HUES48 (cell line): ENCODE results near the gene CELF4.
A peak's percentile ranks its signal among the peaks of the same experiment; 100 is the strongest.

Experiments used
- H3K27ac ChIP-seq: one replicate; pipeline ENCODE4 v1.7.0; 2013; ENCODE audit warnings: low read depth, low read length, inconsistent platforms
- H3K27me3 ChIP-seq: 2 replicates; pipeline ENCODE4 v1.6.1; 2013; ENCODE audit warnings: mild to moderate bottlenecking, low read length; ENCODE audit not compliant: control insufficient read depth, insufficient read depth
- H3K36me3 ChIP-seq: 2 replicates; pipeline ENCODE4 v1.6.1; 2013; ENCODE audit warnings: low read length; ENCODE audit not compliant: control insufficient read depth, insufficient read depth
- H3K4me1 ChIP-seq: 2 replicates; pipeline ENCODE4 v1.6.1; 2013; ENCODE audit warnings: mild to moderate bottlenecking, low read length; ENCODE audit not compliant: control insufficient read depth, insufficient read depth
- H3K4me3 ChIP-seq: 2 replicates; pipeline ENCODE4 v1.5.1; 2013; ENCODE audit warnings: mild to moderate bottlenecking, low read depth, low read length
- H3K9ac ChIP-seq: 2 replicates; pipeline ENCODE4 v1.6.1; 2013; ENCODE audit warnings: mild to moderate bottlenecking, low read depth, low read length, moderate library complexity
- H3K9me3 ChIP-seq: 2 replicates; pipeline ENCODE4 v1.6.1; 2013; ENCODE audit warnings: low read length; ENCODE audit not compliant: control insufficient read depth, insufficient read depth

Gene CELF4

DNA sequence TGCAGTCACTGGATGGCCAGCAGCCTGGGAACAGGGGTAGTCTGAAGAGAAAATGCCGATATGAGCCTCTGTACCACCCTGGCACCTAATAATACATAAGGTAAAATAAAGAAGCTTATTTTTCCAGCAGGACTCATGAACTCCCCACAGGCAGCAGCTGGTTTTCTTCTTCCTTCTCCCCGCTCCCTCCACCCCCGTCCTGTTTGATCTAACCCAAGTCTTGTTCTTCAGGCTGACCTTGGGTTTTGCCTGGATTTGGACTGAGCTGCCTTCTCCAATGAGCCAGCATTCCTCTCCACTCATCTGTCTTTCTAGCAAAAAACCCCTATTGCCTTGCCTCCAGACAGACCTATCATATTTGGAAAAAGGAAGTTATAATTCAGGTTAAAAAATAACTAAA is 111.8 kb downstream of the CELF4 start:
- Histone ChIP-seq H3K9me3 (no peaks in the 10 kb centered on the region), H3K27ac (no peak overlapping the region), H3K36me3 (no peaks in the 10 kb centered on the region), H3K4me3 (no peak overlapping the region), H3K9ac (no peak overlapping the region), H3K27me3 (no peaks in the 10 kb centered on the region), H3K4me1 (peaks cover 12% of the 10 kb centered on the region)

GRCh38 chr18:37452682-37453385 is 112.8 kb downstream of the CELF4 start:
- H3K36me3 ChIP-seq, result no peaks in the 10 kb centered on the region
- H3K27me3 ChIP-seq, result no peaks in the 10 kb centered on the region
- no peaks in the 10 kb centered on the region for H3K9me3 ChIP-seq
- H3K27ac ChIP-seq, result no peak overlapping the region
- H3K4me1 ChIP-seq, result peaks cover 12% of the 10 kb centered on the region
- no peak overlapping the region for H3K9ac ChIP-seq
- H3K4me3 ChIP-seq, result no peak overlapping the region

GRCh38 chr18:37452015-37452414 is 113.6 kb downstream of the CELF4 start:
- H3K4me1 ChIP-seq, result peaks cover 12% of the 10 kb centered on the region
- H3K27ac ChIP-seq, result no peak overlapping the region
- no peaks in the 10 kb centered on the region for H3K36me3 ChIP-seq
- no peak overlapping the region for H3K9ac ChIP-seq
- H3K27me3 ChIP-seq, result no peaks in the 10 kb centered on the region
- no peaks in the 10 kb centered on the region for H3K9me3 ChIP-seq
- H3K4me3 ChIP-seq, result no peak overlapping the region

GRCh38 chr18:37451239-37451825 is 114.3 kb downstream of the CELF4 start:
- H3K9me3 ChIP-seq, result no peaks in the 10 kb centered on the region
- H3K27me3 ChIP-seq, result no peaks in the 10 kb centered on the region
- H3K4me3 ChIP-seq, result no peak overlapping the region
- peaks cover 12% of the 10 kb centered on the region for H3K4me1 ChIP-seq
- no peaks in the 10 kb centered on the region for H3K36me3 ChIP-seq
- H3K27ac ChIP-seq, result no peak overlapping the region
- no peak overlapping the region for H3K9ac ChIP-seq

- H3K4me1 ChIP-seq, result peaks cover 12% of the 10 kb centered on the region
- H3K4me3 ChIP-seq, result peak overlapping the region; percentile 42; the same call in 1 of the 2 replicates
Measured at GRCh38 chr18:37450434-37451132, 115.0 kb downstream of the CELF4 start.

DNA sequence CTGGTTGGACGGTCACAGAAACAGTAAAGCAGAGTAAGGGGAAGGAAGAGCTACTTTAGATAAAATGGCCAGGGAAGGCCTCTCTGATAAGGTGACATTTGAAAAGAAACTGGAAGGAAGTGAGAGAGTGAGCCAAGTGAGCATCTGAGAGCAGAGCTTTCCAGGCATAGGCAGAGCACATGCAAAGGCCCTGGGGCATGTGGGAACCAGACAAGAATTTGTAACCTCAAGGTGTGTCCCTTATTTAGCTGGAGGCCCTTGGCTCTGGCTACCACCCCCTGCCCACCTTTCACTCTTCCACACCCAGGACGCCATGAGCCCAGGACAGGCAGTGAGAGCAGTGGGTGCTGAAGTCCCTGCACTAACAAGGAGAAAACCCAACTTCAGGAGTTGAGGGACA is 116.0 kb downstream of the CELF4 start:
- no peaks in the 10 kb centered on the region for H3K9me3 ChIP-seq
- no peak overlapping the region for H3K9ac ChIP-seq
- no peak overlapping the region for H3K4me3 ChIP-seq
- no peak overlapping the region for H3K27ac ChIP-seq
- no peaks in the 10 kb centered on the region for H3K27me3 ChIP-seq
- H3K4me1 ChIP-seq, result peaks cover 16% of the 10 kb centered on the region
- no peaks in the 10 kb centered on the region for H3K36me3 ChIP-seq

More at GRCh38 chr18:37450434-37451132, 115.0 kb downstream of the CELF4 start:
- H3K9ac ChIP-seq, result no peak overlapping the region
- no peaks in the 10 kb centered on the region for H3K27me3 ChIP-seq
- H3K36me3 ChIP-seq, result no peaks in the 10 kb centered on the region
- H3K27ac ChIP-seq, result no peak overlapping the region
- H3K9me3 ChIP-seq, result no peaks in the 10 kb centered on the region

- no peaks in the 10 kb centered on the region for H3K9me3 ChIP-seq
- H3K27me3 ChIP-seq, result no peaks in the 10 kb centered on the region
- peaks cover 13% of the 10 kb centered on the region for H3K4me1 ChIP-seq
- no peak overlapping the region for H3K9ac ChIP-seq
- H3K27ac ChIP-seq, result no peak overlapping the region
- no peak overlapping the region for H3K4me3 ChIP-seq
- no peaks in the 10 kb centered on the region for H3K36me3 ChIP-seq
Measured at GRCh38 chr18:37448946-37449345, 116.7 kb downstream of the CELF4 start.

DNA sequence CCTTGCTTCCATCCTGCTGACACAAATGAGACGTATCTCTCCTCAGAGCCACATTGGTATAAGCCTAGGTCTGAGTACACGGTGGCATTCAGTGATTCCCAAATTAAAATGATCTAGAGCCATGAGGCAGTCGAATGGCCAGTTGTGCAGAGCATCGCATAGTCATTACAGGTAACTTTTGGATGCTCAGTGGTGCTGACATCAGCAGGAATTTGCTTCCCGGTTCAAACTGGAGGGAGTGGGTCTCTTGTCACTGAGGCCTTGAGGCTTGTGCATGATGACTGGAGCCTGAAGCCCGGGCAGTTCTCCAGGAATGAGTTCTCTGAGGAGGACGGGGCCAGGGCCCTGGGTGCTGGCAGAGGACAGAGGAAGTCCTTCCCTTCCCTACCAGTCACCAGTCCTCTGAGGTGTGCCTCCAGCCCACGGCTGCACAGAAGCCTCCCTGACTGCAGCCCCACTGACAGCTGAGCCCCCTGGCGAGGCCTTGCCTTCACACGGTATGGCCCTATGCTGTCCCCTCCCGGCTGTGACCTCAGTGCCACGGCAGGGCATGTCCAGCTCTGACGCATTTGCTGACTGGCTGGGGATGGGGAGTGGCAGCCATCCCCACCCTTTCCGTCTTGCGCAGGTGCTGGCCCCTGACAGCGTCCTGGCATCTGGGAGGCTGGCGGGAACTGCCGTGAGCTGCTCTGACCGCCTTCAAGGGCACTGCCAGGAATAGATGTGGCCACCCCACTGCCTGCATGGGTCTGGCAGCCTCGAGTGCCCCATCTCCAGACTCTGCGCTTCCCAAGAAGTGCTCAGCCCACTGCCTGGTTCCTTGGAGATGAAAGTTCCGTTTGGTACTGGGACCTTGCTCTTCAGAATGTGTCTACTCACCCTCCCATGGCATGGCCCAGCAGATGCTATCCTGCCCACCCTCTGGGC is 117.4 kb downstream of the CELF4 start:
- H3K9me3 ChIP-seq, result no peaks in the 10 kb centered on the region
- H3K36me3 ChIP-seq, result no peaks in the 10 kb centered on the region
- H3K4me1 ChIP-seq, result peaks cover 15% of the 10 kb centered on the region
- H3K27ac ChIP-seq, result no peak overlapping the region
- H3K4me3 ChIP-seq, result no peak overlapping the region
- H3K27me3 ChIP-seq, result no peaks in the 10 kb centered on the region
- H3K9ac ChIP-seq, result no peak overlapping the region

DNA sequence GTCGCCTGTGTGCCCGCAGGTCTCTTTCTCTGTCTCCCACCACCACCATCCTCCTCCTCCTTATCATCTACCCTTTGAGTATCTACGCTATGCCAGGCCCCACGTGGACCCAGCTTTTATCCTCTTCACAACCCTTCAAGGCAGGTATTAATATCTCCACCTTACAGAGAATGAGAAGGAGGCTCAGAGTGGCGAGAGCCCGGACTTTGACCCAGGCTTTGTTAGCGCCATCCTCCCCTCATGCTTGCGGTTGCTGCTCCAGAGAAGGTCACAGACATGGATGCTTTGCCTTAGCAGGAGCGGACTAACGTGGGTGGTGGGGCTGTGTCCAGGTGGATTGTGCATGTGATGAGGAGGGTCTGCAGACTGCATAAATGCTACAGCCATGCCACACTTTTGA is 119.8 kb downstream of the CELF4 start:
- Histone ChIP-seq H3K27me3 (no peaks in the 10 kb centered on the region), H3K9me3 (no peaks in the 10 kb centered on the region), H3K27ac (no peak overlapping the region), H3K4me1 (peaks cover 19% of the 10 kb centered on the region), H3K4me3 (no peak overlapping the region), H3K9ac (no peak overlapping the region), H3K36me3 (no peaks in the 10 kb centered on the region)

DNA sequence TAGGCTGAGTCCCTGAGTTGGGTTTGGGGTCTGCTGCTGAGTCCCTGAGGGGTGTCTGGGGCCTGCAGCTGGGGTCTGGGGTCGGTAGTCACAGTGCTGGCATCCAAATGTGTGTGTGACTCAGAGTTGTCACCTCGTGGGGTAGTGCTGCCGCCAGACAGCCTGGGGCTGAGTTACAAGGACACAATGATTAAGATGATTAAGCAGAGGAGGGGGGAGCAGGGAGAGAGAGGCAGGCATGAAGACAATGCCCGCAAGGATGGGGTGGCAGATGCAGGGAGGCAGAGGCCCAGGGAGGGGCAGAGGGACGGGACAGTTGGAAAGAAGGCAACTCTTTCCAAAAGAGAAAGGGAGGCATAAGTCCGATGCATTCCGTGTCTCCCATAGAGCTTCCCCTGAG is 120.2 kb downstream of the CELF4 start:
- Histone ChIP-seq H3K4me3 (no peak overlapping the region), H3K36me3 (no peaks in the 10 kb centered on the region), H3K9ac (no peak overlapping the region), H3K27me3 (no peaks in the 10 kb centered on the region), H3K4me1 (peaks cover 14% of the 10 kb centered on the region), H3K27ac (no peak overlapping the region), H3K9me3 (no peaks in the 10 kb centered on the region)
